Stimulated activated CD4-positive, alpha-beta T cell treated with anti-CD3 and anti-CD28 coated beads, Interleukin-15, amount 100 ng/mL, for 1 hour (primary cell): Measurements from ENCODE around the gene CMSS1.
"Not testable (repeated sequence)": the region's sequence is repeated elsewhere in the genome, so short reads cannot be mapped to it uniquely, and the experiment has no call there.

ENCODE experiments used
- DNase-seq, 2 donors: peaks; one replicate each; pipeline ENCODE4 v3.0.0-alpha.2; 2020; ENCODE audit warnings: low read depth in 1 of 2, low spot score in 1 of 2

The CMSS1 gene

GRCh38 chr3:99817047-99817436, 620 bp upstream of the CMSS1 start:
- no peak for DNase-seq

- DNase-seq, result no peak
Measured at GRCh38 chr3:99818818-99819217, 1.2 kb downstream of the CMSS1 start.

GRCh38 chr3:99823723-99824711, 6.4 kb downstream of the CMSS1 start:
- no peak for DNase-seq

- no peak for DNase-seq
Measured at GRCh38 chr3:99825004-99825640, 7.5 kb downstream of the CMSS1 start.

GRCh38 chr3:99829844-99830243, 12.2 kb downstream of the CMSS1 start:
- no peak for DNase-seq

- no peak for DNase-seq
Measured at GRCh38 chr3:99833617-99834205, 16.0 kb downstream of the CMSS1 start.

GRCh38 chr3:99834211-99834957, 16.7 kb downstream of the CMSS1 start:
- DNase-seq, result no peak

GRCh38 chr3:99836681-99837080, 19.0 kb downstream of the CMSS1 start:
- DNase-seq, result no peak

- no peak for DNase-seq
Measured at GRCh38 chr3:99837715-99838114, 20.1 kb downstream of the CMSS1 start.

- DNase-seq, result no peak
Measured at GRCh38 chr3:99838755-99839154, 21.1 kb downstream of the CMSS1 start.

- DNase-seq, result no peak
Measured at GRCh38 chr3:99839613-99840012, 22.0 kb downstream of the CMSS1 start.

GRCh38 chr3:99841949-99842348, 24.3 kb downstream of the CMSS1 start:
- DNase-seq, result not testable (repeated sequence)

- DNase-seq, result no peak
Measured at GRCh38 chr3:99842826-99843589, 25.3 kb downstream of the CMSS1 start.

- DNase-seq, result no peak
Measured at GRCh38 chr3:99843590-99844258, 26.1 kb downstream of the CMSS1 start.

- DNase-seq, result no peak
Measured at GRCh38 chr3:99845331-99845730, 27.7 kb downstream of the CMSS1 start.

GRCh38 chr3:99845999-99846398, 28.3 kb downstream of the CMSS1 start:
- DNase-seq, result no peak

- no peak for DNase-seq
Measured at GRCh38 chr3:99846477-99847160, 29.0 kb downstream of the CMSS1 start.

GRCh38 chr3:99848433-99848832, 30.8 kb downstream of the CMSS1 start:
- no peak for DNase-seq

GRCh38 chr3:99850608-99851007, 32.9 kb downstream of the CMSS1 start:
- no peak for DNase-seq
